SJCRH30 (cell line): ENCODE results near the gene JAGN1. TPM values are rescaled to one million over a fixed set of nuclear protein-coding genes. Genes with fewer than 3 reads are reported as not detected.
"Not testable (repeated sequence)": the region's sequence is repeated elsewhere in the genome, so short reads cannot be mapped to it uniquely, and the experiment has no call there.

Experiments
- DNase-seq, 2 experiments: peaks; one replicate each; pipeline ENCODE4 v3.0.0-alpha.2; 2015 to 2020
- H3K27ac ChIP-seq: fragments of 250-450 bp; sonication (Bioruptor Pico); 2 replicates; pipeline ENCODE4 v1.5.1; 2020; ENCODE audit warnings: mild to moderate bottlenecking, moderate library complexity
- H3K27me3 ChIP-seq: fragments of 250-450 bp; sonication (Bioruptor Pico); 2 replicates; pipeline ENCODE4 v1.5.1; 2020; ENCODE audit warnings: mild to moderate bottlenecking, moderate library complexity
- H3K36me3 ChIP-seq: fragments of 250-450 bp; sonication (Bioruptor Pico); 2 replicates; pipeline ENCODE4 v1.5.1; 2020; ENCODE audit warnings: mild to moderate bottlenecking, moderate library complexity
- H3K4me1 ChIP-seq: fragments of 250-450 bp; sonication (Bioruptor Pico); 2 replicates; pipeline ENCODE4 v1.5.1; 2020; ENCODE audit warnings: mild to moderate bottlenecking, moderate library complexity
- H3K4me3 ChIP-seq: fragments of 250-450 bp; sonication (Bioruptor Pico); 2 replicates; pipeline ENCODE4 v1.5.1; 2020; ENCODE audit warnings: mild to moderate bottlenecking, moderate library complexity
- H3K9me3 ChIP-seq: fragments of 250-450 bp; sonication (Bioruptor Pico); replicated peaks from 2 replicates; pipeline ENCODE4 v1.5.1; 2020; ENCODE audit warnings: mild to moderate bottlenecking, moderate library complexity
- total RNA-seq: library from RNA; depleted of rRNA; stranded (reverse); fragments of >200 nt; shearing (Covaris generic); gene quantifications from 2 replicates; pipeline ENCODE4 v1.2.3, GENCODE V29; 2014

Gene JAGN1
- total RNA-seq, 1 experiment from 2014 or later = 40.3 TPM

DNA sequence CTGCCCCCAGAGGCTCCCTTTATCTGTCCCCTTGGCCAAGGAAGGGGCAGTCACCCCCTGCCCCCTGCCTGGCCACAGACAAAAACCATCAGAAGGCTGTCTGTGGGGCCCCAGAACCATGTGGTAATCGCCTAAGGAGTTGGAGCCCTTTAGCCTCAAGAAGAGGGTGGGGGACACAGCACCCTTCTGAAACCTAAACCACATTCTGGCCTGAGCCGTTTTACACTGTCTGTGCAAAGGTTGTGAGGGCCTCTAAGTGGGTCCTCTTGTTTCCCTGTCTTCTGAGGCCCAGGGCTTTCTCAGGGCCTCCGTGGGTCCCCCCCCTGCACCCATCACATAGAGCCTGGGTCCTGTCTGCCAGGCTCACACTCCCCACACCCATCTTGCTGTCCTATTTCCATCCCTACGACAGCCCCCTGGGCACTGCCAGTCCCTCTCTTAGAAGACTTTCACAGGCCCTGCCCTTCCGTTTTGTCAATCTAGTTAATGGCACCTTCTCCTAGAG is 28.7 kb upstream of the JAGN1 start:
- Histone ChIP-seq H3K4me3 (no peak overlapping the region), H3K9me3 (no peaks in the 10 kb centered on the region), H3K4me1 (peaks cover 5% of the 10 kb centered on the region; the same call in 1 of the 2 replicates), H3K27ac (no peak overlapping the region), H3K27me3 (no peaks in the 10 kb centered on the region), H3K36me3 (no peaks in the 10 kb centered on the region)
- no peak for DNase-seq

DNA sequence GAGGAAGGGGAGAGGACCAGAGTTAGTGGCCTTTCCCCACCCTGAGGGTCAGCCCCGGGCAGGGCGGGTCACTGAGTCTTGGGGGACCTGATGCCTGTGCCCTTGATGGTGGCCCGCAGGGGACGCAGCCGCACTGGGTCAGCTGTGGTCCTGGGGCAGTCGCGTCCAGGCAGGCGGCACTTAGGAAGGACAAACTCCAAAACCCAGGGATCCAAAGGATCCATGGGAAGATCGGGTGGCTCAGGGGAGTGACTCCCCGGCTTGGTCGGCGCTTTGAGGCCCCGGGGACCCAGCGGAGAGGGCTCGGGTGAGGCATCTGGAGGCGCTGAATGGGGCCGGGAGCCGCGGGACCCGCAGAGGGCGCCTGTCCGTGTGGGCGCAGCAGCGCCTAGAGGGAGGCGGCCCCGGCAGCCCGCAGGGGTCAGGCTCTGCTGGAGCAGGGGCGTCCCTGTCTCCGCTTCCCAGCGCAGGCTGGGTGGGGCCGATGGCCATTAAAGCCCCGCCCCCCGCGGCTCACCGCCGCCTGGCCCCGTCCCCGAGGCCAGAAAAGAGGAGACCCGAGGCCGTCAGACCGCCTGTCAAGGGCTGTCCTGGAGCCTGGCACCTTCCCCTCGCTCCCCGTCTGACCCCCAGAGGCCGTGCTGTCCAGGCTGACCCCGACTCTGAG is 27.9 kb upstream of the JAGN1 start:
- Histone ChIP-seq H3K9me3 (no peaks in the 10 kb centered on the region), H3K4me1 (peaks cover 5% of the 10 kb centered on the region; the same call in 1 of the 2 replicates), H3K4me3 (no peak overlapping the region), H3K27ac (no peak overlapping the region), H3K27me3 (no peaks in the 10 kb centered on the region), H3K36me3 (no peaks in the 10 kb centered on the region)
- no peak for DNase-seq

DNA sequence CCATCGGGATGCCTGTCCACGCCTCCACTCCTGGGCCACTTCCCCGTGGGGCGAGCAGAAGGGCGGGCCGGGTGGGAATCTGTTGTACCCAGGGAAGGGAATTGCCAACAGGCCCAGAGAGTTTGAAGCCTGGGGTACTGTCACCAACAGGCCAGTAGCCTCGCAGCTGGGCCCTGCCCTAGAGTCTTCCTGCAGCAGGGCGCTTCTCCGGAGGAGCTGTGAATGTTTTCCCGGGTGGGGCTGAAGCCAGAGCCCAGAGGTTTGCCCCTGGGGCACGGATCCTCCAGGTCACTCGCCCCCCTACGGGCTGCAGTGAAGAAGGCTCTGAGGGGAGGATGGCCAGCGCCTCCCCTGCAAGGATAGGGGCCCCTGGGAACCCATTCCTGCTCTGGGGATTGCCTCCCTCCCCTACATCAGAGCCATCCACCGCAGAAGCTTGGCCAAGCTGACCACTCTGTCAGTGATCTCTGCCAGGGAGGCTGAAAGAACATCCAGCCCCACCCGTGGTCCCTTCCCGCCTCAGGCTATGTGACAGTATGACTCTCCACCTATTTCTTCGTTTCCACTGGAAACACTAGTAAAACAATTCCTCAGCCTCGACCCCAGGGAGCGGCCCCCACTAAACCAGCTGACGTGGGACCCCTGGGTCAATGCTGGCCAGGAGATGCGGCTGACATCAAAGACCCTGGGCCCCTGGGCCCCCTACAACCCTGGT is 27.2 kb upstream of the JAGN1 start:
- H3K27me3 ChIP-seq = no peaks in the 10 kb centered on the region
- no peak overlapping the region for H3K4me3 ChIP-seq
- H3K36me3 ChIP-seq = no peaks in the 10 kb centered on the region
- DNase-seq = no peak
- H3K4me1 ChIP-seq = peaks cover 5% of the 10 kb centered on the region; the same call in 1 of the 2 replicates
- H3K27ac ChIP-seq = no peak overlapping the region; the same call in 1 of the 2 replicates
- no peaks in the 10 kb centered on the region for H3K9me3 ChIP-seq

DNA sequence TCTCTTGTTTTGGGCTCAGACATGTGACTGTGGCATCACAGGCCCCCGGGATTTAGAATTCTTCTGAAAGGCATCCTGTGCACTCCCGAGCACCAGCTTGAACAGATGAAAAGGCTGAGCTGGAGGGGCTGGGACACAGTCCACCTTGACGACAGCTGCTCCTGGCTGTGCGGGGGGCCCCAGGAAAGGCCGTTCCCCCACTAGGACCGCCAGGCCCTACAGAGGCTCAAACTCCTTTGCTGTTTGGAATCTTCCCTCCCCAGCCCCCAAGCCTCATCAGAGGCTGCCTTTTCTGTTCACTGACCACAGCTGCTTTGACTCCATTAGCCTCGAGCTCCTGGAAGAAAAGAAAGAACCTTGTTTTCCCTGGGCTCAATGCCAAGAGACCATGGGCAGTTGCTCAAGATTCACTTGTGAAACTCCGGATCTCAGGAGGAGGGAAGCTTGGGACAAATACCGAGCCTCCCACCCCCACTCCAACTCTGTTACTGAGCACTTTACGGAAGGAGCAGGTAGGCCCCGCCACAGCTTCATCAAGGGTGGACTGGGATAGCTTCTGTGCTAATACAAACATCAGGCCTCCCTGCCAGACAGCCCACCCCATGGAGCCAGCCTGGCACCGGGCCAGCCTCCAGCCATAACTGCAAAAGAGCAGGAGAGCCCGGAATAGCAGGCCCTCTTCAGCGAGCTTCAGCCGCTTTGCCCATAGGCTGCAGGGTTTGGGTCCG is 26.0 kb upstream of the JAGN1 start:
- Histone ChIP-seq H3K36me3 (no peaks in the 10 kb centered on the region), H3K27me3 (no peaks in the 10 kb centered on the region), H3K9me3 (no peaks in the 10 kb centered on the region), H3K27ac (peak overlapping the region; percentile 82), H3K4me1 (peaks cover 5% of the 10 kb centered on the region; the same call in 1 of the 2 replicates), H3K4me3 (peak overlapping the region; percentile 48)
- DNase-seq = peak; percentile 93 to 95

DNA sequence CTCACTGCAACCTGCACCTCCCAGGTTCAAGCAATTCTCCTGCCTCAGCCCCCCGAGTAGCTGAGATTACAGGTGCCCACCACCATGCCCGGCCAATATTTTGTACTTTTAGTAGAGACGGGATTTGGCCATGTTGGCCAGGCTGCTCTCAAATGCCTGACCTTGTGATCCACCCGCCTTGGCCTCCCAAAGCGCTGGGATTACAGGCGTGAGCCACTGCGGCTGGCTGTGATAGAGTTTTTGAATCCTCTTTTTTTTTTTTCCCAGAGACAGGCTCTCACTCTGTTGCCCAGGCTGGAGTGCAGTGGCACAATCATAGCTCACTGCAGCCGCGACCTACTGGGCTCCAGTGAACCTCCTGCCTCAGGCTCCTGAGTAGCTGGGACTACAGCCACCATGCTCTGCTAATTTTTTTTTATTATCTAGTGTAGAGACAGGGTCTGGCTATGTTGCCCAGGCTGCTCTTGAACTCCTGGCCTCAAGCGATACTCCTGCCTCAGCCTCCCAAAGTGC is 25.2 kb upstream of the JAGN1 start:
- Histone ChIP-seq H3K27ac (peak overlapping the region; percentile 82), H3K4me3 (peak overlapping the region; percentile 48)
- not testable (repeated sequence) for H3K36me3 ChIP-seq, H3K9me3 ChIP-seq, H3K27me3 ChIP-seq, H3K4me1 ChIP-seq
- peak in 1 of 2 experiments; percentile 34 for DNase-seq

DNA sequence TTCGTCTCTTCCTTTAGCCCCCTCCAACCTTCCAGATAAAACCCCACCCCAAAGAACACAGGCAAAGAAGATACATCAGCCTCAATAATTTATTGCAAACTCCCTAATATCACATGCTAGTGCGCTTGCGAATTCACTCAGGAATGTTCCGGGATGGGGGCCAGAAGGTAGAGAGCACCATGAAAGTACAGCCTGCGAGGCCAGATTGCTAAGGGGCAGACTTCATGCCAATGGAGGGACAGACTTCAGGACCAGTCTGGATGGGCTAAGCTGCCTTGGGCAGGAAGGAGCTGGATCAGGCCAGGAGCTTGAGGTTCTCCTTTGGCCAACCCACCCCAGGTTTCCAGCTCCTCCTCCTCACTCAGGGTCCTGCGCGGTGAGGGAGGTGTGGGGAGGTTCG is 23.8 kb upstream of the JAGN1 start:
- Histone ChIP-seq H3K36me3 (no peaks in the 10 kb centered on the region), H3K9me3 (no peaks in the 10 kb centered on the region), H3K27ac (no peak overlapping the region), H3K4me3 (no peak overlapping the region), H3K27me3 (no peaks in the 10 kb centered on the region), H3K4me1 (peaks cover 5% of the 10 kb centered on the region; the same call in 1 of the 2 replicates)
- no peak for DNase-seq

DNA sequence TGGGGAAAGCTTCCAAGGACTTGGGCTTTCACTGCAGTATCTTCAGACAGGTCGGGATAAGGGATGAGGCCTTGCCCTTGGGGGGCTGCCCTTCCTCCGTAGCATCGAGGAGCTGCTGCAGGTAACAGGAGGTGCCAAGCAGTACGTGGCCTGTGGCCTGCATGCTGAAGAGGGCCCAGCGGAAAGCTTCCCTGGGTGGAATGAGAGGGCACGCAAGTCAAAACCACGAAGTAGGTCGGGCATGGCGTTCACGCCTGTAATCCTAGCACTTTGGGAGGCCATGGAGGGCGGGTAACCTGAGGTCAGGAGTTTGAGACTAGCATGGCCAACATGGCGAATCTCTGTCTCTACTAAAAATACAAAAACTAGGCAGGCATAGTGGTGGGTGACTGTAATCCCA is 23.3 kb upstream of the JAGN1 start:
- Histone ChIP-seq H3K36me3 (no peaks in the 10 kb centered on the region), H3K4me3 (no peak overlapping the region), H3K9me3 (no peaks in the 10 kb centered on the region), H3K4me1 (peaks cover 5% of the 10 kb centered on the region; the same call in 1 of the 2 replicates), H3K27ac (no peak overlapping the region), H3K27me3 (no peaks in the 10 kb centered on the region)
- no peak for DNase-seq

DNA sequence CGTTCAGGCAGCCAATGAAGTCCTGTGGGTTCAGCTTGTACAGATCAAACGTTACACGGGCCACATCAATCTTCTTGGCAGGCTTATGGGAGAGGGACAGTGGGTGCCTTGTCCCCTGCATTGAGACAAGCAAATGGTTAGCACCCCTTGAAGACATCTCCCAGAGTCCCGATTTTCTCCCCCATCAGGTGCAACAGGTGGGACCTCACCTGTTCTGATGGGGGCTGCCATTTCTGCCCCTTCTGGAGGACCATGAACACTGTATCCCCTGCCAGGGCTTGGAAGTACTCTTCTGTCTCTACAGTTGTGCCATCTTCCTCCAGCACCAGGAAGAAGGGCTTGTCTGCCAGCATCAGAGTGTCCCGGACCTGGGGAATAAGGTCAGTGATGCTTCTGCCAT is 20.5 kb upstream of the JAGN1 start:
- Histone ChIP-seq H3K27me3 (no peaks in the 10 kb centered on the region), H3K4me1 (no peaks in the 10 kb centered on the region; the same call in 1 of the 2 replicates), H3K27ac (no peak overlapping the region), H3K36me3 (no peaks in the 10 kb centered on the region), H3K4me3 (no peak overlapping the region), H3K9me3 (no peaks in the 10 kb centered on the region)
- no peak for DNase-seq

DNA sequence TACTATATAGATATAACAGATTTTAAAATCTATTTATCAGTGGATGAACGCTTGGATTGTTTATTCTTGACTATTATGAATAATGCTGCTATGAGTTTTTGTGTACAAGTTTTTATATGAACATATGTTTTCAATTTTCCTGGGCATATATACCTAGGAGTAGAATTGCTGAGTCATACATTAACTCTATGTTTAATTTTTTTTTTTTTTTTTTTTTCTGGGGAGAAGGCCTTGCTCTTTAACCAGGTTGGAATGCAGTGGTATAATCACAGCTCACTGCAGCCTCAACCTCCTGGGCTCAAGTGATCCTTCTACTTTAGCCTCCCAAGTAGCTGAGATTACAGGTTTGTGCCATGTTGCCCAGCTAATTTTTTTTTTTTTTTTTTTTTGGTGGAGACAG is 19.4 kb upstream of the JAGN1 start:
- no peaks in the 10 kb centered on the region for H3K36me3 ChIP-seq
- no peaks in the 10 kb centered on the region for H3K27me3 ChIP-seq
- no peak for DNase-seq
- H3K4me3 ChIP-seq = peak overlapping the region; percentile 36
- peaks cover 5% of the 10 kb centered on the region; the same call in 1 of the 2 replicates for H3K4me1 ChIP-seq
- no peaks in the 10 kb centered on the region for H3K9me3 ChIP-seq
- no peak overlapping the region for H3K27ac ChIP-seq

DNA sequence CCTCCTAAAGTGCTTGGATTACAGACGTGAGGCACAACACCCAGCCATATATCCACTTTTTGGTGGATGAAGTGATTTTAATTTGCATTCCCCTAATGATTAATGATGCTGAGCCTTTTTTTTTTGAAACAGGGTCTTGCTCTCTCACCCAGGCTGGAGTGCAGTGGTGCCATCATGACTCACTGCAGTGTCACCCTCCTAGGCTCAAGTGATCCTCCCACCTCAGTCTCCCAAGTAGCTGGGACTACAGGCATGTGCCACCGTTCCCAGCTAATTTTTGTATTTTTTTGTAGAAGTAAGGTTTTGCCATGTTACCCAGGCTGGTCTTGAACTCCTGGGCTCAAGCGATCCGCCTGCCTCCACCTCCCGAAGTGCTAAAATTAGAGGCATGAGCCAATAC is 18.3 kb upstream of the JAGN1 start:
- not testable (repeated sequence) for H3K4me1 ChIP-seq, H3K9me3 ChIP-seq, DNase-seq, H3K27ac ChIP-seq, H3K4me3 ChIP-seq, H3K27me3 ChIP-seq, H3K36me3 ChIP-seq

DNA sequence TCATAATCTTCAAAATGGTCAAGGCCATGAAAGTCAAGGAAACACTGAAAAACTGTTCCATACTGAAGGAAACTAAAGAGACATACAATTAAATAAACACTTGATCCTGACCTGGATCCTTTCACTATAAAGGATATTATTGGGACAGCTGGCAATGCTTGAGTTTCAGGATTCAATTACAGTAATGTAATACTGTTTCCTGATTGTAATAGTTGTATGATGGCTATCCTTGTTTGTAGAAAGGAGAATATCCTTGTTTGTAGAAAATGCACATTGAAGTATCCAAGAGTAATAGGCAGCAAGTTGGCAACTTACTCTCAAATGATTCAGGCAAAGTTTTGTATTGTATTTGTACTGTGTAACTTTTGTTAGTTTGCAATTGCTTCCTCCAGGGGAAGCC is 15.0 kb upstream of the JAGN1 start:
- Histone ChIP-seq H3K27me3 (no peaks in the 10 kb centered on the region), H3K4me1 (peaks cover 5% of the 10 kb centered on the region; the same call in 1 of the 2 replicates), H3K9me3 (no peaks in the 10 kb centered on the region), H3K36me3 (no peaks in the 10 kb centered on the region), H3K4me3 (no peak overlapping the region), H3K27ac (no peak overlapping the region)
- peak in 1 of 2 experiments; percentile 29 for DNase-seq

DNA sequence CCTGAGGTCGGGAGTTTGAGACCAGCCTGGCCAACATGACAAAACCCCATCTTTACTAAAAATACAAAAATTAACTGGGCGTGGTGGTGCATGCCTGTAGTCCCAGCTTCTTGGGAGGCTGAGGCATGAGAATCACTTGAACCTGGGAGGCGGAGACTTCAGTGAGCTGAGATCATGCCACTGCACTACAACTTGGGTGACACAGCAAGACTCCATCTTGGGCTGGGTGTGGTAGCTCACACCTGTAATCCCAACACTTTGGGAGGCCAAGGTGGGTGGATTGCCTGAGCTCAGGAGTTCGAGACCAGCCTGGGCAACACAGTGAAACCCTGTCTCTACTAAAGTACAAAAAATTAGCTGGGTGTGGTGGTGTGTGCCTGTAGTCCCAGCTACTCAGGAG is 14.2 kb upstream of the JAGN1 start:
- H3K27me3 ChIP-seq, H3K4me3 ChIP-seq, H3K36me3 ChIP-seq, H3K27ac ChIP-seq, H3K9me3 ChIP-seq, DNase-seq, H3K4me1 ChIP-seq: not testable (repeated sequence)

DNA sequence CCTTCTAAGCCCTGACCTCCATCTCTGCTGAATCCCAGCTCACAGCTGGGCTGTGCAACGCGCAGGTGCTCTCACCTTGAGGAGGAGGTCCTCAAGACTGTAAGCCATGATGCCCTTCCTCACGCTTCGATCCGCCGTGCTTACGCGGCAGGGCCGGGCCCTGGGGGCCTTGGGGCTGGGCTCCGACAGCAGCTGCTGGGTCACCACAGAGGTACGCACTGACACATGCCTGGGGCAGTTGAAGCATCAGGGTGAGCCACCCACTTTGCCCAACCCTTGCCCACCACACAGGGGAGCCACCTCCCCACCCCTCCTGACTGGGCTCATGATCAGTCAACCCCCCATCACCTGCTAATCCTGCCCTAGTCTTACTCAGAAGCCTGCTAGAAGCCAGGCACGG is 13.4 kb upstream of the JAGN1 start:
- Histone ChIP-seq H3K27me3 (no peaks in the 10 kb centered on the region), H3K4me3 (no peak overlapping the region)

DNA sequence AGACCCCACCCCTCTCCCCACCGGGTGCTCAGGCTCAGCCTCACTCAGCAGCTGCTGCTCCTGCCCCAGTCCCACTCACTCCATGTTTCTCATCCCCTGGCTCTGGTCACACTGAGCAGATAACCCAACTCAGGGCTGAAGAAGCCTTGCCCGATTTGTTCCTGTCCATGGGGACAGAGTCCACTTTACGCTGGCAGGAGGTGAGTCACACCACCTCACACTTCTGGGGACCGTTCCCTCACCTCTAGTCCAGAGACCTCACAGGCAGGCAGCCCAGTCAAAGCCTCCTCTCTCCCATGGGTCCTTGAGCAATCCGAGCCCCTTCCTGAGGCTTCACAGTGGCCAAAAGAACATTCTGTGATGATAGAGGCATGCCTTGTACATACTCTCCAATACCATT is 11.7 kb upstream of the JAGN1 start:
- H3K4me1 ChIP-seq = peaks cover 16% of the 10 kb centered on the region
- no peaks in the 10 kb centered on the region for H3K36me3 ChIP-seq
- no peak overlapping the region for H3K27ac ChIP-seq
- no peaks in the 10 kb centered on the region for H3K27me3 ChIP-seq
- H3K4me3 ChIP-seq = no peak overlapping the region
- DNase-seq = no peak
- no peaks in the 10 kb centered on the region for H3K9me3 ChIP-seq

More for the DNA sequence above, 13.4 kb upstream of the JAGN1 start:
- DNase-seq = peak in 1 of 2 experiments; percentile 27
- Histone ChIP-seq H3K9me3 (no peaks in the 10 kb centered on the region), H3K36me3 (no peaks in the 10 kb centered on the region), H3K27ac (no peak overlapping the region), H3K4me1 (peaks cover 16% of the 10 kb centered on the region)
